Smooth muscle cell (in vitro differentiated cells): ENCODE results near the gene IQCC. TPM values are rescaled to one million over a fixed set of nuclear protein-coding genes. Genes with fewer than 3 reads are reported as not detected.
"Not testable (repeated sequence)": the region's sequence is repeated elsewhere in the genome, so short reads cannot be mapped to it uniquely, and the experiment has no call there.

Source experiments
- DNase-seq: peaks from one replicate; lab custom pipeline; 2025; ENCODE audit not compliant: unreplicated experiment; lab: John Stamatoyannopoulos, UW
- H2AFZ ChIP-seq: fragments of 200-600 bp; sonication (generic); 2 replicates; pipeline ENCODE4 v1.6.0; 2016; ENCODE audit warnings: antibody characterized with exemption, low read depth, mild to moderate bottlenecking
- H3F3A ChIP-seq: fragments of 200-600 bp; sonication (generic); 2 replicates; pipeline ENCODE4 v1.6.0; 2017; ENCODE audit warnings: antibody characterized with exemption, low read depth
- H3K27ac ChIP-seq: fragments of 200-600 bp; sonication (generic); 2 replicates; pipeline ENCODE4 v1.5.1; 2016; ENCODE audit warnings: low read depth, mild to moderate bottlenecking
- H3K27me3 ChIP-seq: fragments of 200-600 bp; sonication (generic); 2 replicates; pipeline ENCODE4 v1.6.1; 2016; ENCODE audit warnings: low read depth, mild to moderate bottlenecking
- H3K36me3 ChIP-seq: fragments of 200-600 bp; sonication (generic); 2 replicates; pipeline ENCODE4 v1.5.1; 2016; ENCODE audit warnings: low read depth
- H3K4me1 ChIP-seq: fragments of 200-600 bp; sonication (generic); 2 replicates; pipeline ENCODE4 v1.5.1; 2016; ENCODE audit warnings: low read depth
- H3K4me2 ChIP-seq: fragments of 200-600 bp; sonication (generic); 2 replicates; pipeline ENCODE4 v1.6.0; 2016; ENCODE audit warnings: mild to moderate bottlenecking
- H3K4me3 ChIP-seq: fragments of 200-600 bp; sonication (generic); 2 replicates; pipeline ENCODE4 v1.5.1; 2016; ENCODE audit warnings: mild to moderate bottlenecking
- H3K79me2 ChIP-seq: fragments of 200-600 bp; sonication (generic); 2 replicates; pipeline ENCODE4 v1.6.0; 2016; ENCODE audit warnings: low read depth, mild to moderate bottlenecking
- H3K9ac ChIP-seq: fragments of 200-600 bp; sonication (generic); 2 replicates; pipeline ENCODE4 v1.6.0; 2016; ENCODE audit warnings: low read depth
- H3K9me3 ChIP-seq: fragments of 200-600 bp; sonication (generic); replicated peaks from 2 replicates; pipeline ENCODE4 v1.5.1; 2016; ENCODE audit warnings: low read depth
- H4K20me1 ChIP-seq: fragments of 200-600 bp; sonication (generic); 2 replicates; pipeline ENCODE4 v1.6.0; 2016; ENCODE audit warnings: low read depth
- CTCF ChIP-seq: fragments of 200-600 bp; sonication (generic); IDR thresholded peaks from 2 replicates; pipeline ENCODE4 v1.5.1; 2017; ENCODE audit warnings: borderline replicate concordance, mild to moderate bottlenecking, antibody characterized with exemption; ENCODE audit not compliant: insufficient read depth, poor library complexity, severe bottlenecking
- WGBS: methylation state at CpG from one replicate; pipeline ENCODE4 v1.1.7; 2016; ENCODE audit warnings: low lambda C conversion rate; 5-methylcytosine and 5-hydroxymethylcytosine counted together
- polyA plus RNA-seq: library from polyadenylated mRNA; unstranded; fragments of >200 nt; fragmentation: Nextera tagmentation; extraction: Ambion mirVana; gene quantifications from 2 replicates; pipeline ENCODE4 v1.2.1, GENCODE V29; 2016
- total RNA-seq: library from RNA; depleted of rRNA; stranded (reverse); fragments of >200 nt; gene quantifications from 2 replicates; pipeline ENCODE4 v1.2.3, GENCODE V29; 2014

IQCC gene
- total RNA-seq (1.4 and 3.1 TPM in 2 replicates), polyA plus RNA-seq (2.4 TPM in 2 replicates)

- Histone ChIP-seq H3K36me3 (no peaks in the 10 kb centered on the region), H3K4me2 (peak within 1 kb of the TSS; percentile 99), H3K27ac (peak within 1 kb of the TSS; percentile 72), H3K4me3 (peak within 1 kb of the TSS; percentile 83), H2AFZ (peak within 1 kb of the TSS; percentile 18), H3K9me3 (no peaks in the 10 kb centered on the region), H3K27me3 (no peaks in the 10 kb centered on the region), H3K79me2 (no peaks in the 10 kb centered on the region), H3K9ac (peak within 1 kb of the TSS; percentile 97), H3F3A (peaks cover 3% of the 10 kb centered on the region), H3K4me1 (peaks cover 8% of the 10 kb centered on the region), H4K20me1 (no peaks in the 10 kb centered on the region)
- peak; percentile 48 for DNase-seq
- 6% methylated on average over 77 of the region's 77 CpGs for WGBS
- TF ChIP-seq CTCF, result no peak
These were observed at the start of gene IQCC for GRCh38 chr1:32205401-32206370. Gene IQCC, plus strand, starts transcription at chr1:32205671. Its CDS starts 11 bp downstream, at chr1:32205682.

- Histone ChIP-seq H3K4me3 (no peak overlapping the region), H3K9me3 (no peaks in the 10 kb centered on the region), H3K79me2 (peaks cover 5% of the 10 kb centered on the region), H3F3A (no peaks in the 10 kb centered on the region), H3K4me2 (no peak overlapping the region), H3K36me3 (peaks cover 28% of the 10 kb centered on the region), H3K4me1 (no peaks in the 10 kb centered on the region), H2AFZ (no peak overlapping the region), H3K9ac (no peak overlapping the region), H3K27me3 (no peaks in the 10 kb centered on the region), H4K20me1 (peaks cover 22% of the 10 kb centered on the region), H3K27ac (no peak overlapping the region)
- no peak for TF ChIP-seq CTCF
- WGBS, result 86% methylated on average over 3 of the region's 3 CpGs
- DNase-seq, result no peak
These were observed 46.3 kb upstream of the IQCC start for GRCh38 chr1:32159189-32159588.

GRCh38 chr1:32163405-32163804 is 42.1 kb upstream of the IQCC start:
- Histone ChIP-seq H3K4me1 (no peaks in the 10 kb centered on the region), H3K9me3 (no peaks in the 10 kb centered on the region), H3K79me2 (no peaks in the 10 kb centered on the region), H3K27me3 (no peaks in the 10 kb centered on the region), H2AFZ (no peak overlapping the region), H3K4me3 (no peak overlapping the region), H3K9ac (no peak overlapping the region), H3K4me2 (no peak overlapping the region), H4K20me1 (no peaks in the 10 kb centered on the region), H3K36me3 (peaks cover 14% of the 10 kb centered on the region), H3F3A (no peaks in the 10 kb centered on the region), H3K27ac (peak overlapping the region; percentile 31)
- TF ChIP-seq CTCF, result no peak
- DNase-seq, result no peak
- 95% methylated on average over 2 of the region's 2 CpGs for WGBS

GRCh38 chr1:32165633-32166032 is 39.8 kb upstream of the IQCC start:
- not testable (repeated sequence) for H4K20me1 ChIP-seq, H3K27ac ChIP-seq, H3K27me3 ChIP-seq, H3K79me2 ChIP-seq, H3K4me3 ChIP-seq, H3K4me1 ChIP-seq, DNase-seq, H3K9me3 ChIP-seq, H3K4me2 ChIP-seq, H2AFZ ChIP-seq, H3K9ac ChIP-seq, H3F3A ChIP-seq
- peaks cover 14% of the 10 kb centered on the region for H3K36me3 ChIP-seq
- WGBS, result 98% methylated on average over 10 of the region's 10 CpGs
